ENCODE data around the gene APOC1. TPM values are rescaled to one million over a fixed set of nuclear protein-coding genes. Genes with fewer than 3 reads are reported as not detected.
A peak's percentile ranks its signal among the peaks of the same experiment; 100 is the strongest.
"Not testable (repeated sequence)": the region's sequence is repeated elsewhere in the genome, so short reads cannot be mapped to it uniquely, and the experiment has no call there.

The APOC1 gene
- total and polyA plus RNA-seq, 8 donors, result 1.1 to 213 (median 6.3) TPM

GRCh38 chr19:44883922-44884321, 30.5 kb upstream of the APOC1 start:
- Histone ChIP-seq H3K4me3 (no peak overlapping the region), H3K36me3 (peaks cover 0 to 10% (median 0%) of the 10 kb centered on the region in 3 donors), H3K9me3 (no peaks in the 10 kb centered on the region), H3K27ac (no peak overlapping the region), H3K4me1 (no peaks in the 10 kb centered on the region), H3K27me3 (no peaks in the 10 kb centered on the region)
- intact Hi-C loops (cut with DNase I), result no loop called here
- no peak for TF ChIP-seq CTCF (IDR thresholded peaks at IDR 0.05)
- ATAC-seq, result no peak
- WGBS, 2 donors, result 94% methylated on average over 5 of the region's 5 CpGs
- no peak for FAIRE-seq
- no peak for DNase-seq

GRCh38 chr19:44884566-44884965, 29.8 kb upstream of the APOC1 start:
- TF ChIP-seq CTCF (IDR thresholded peaks at IDR 0.05), result no peak
- Histone ChIP-seq H3K27ac (no peak overlapping the region), H3K36me3 (peaks cover 0 to 10% (median 0%) of the 10 kb centered on the region in 3 donors), H3K27me3 (no peaks in the 10 kb centered on the region), H3K4me3 (no peak overlapping the region), H3K9me3 (no peaks in the 10 kb centered on the region), H3K4me1 (peaks cover under 1 to 1% (median 1%) of the 10 kb centered on the region in 3 donors)
- DNase-seq (peak in 1 of 6 donors; percentile 10), ATAC-seq (no peak), FAIRE-seq (no peak)
- intact Hi-C loops (cut with DNase I), result no loop called here
- WGBS, 2 donors, result 93 to 94% methylated on average over 4 of the region's 4 CpGs

GRCh38 chr19:44886141-44886540, 28.3 kb upstream of the APOC1 start:
- H3K4me1 ChIP-seq, result peaks cover 6 to 7% (median 6%) of the 10 kb centered on the region in 3 donors
- ATAC-seq, result no peak
- intact Hi-C loops (cut with DNase I), result no loop called here
- no peak for FAIRE-seq
- H3K27me3 ChIP-seq, result no peaks in the 10 kb centered on the region
- DNase-seq, result no peak
- H3K36me3 ChIP-seq, result peaks cover 0 to 10% (median 0%) of the 10 kb centered on the region in 3 donors
- no peaks in the 10 kb centered on the region for H3K9me3 ChIP-seq
- H3K27ac ChIP-seq, result no peak overlapping the region
- no peak overlapping the region for H3K4me3 ChIP-seq
- no peak for TF ChIP-seq CTCF (IDR thresholded peaks at IDR 0.05)
- 91% methylated on average over 6 of the region's 6 CpGs for WGBS, 2 donors

GRCh38 chr19:44887648-44888047, 26.8 kb upstream of the APOC1 start:
- Histone ChIP-seq H3K36me3 (peaks cover 0 to 10% (median 0%) of the 10 kb centered on the region in 3 donors), H3K27ac (no peak overlapping the region), H3K9me3 (no peaks in the 10 kb centered on the region), H3K27me3 (no peaks in the 10 kb centered on the region), H3K4me3 (no peak overlapping the region), H3K4me1 (peaks cover 6 to 14% (median 10%) of the 10 kb centered on the region in 3 donors)
- TF ChIP-seq CTCF (IDR thresholded peaks at IDR 0.05), result no peak
- WGBS, 2 donors, result 88 to 89% methylated on average over 4 of the region's 4 CpGs
- FAIRE-seq (no peak), DNase-seq (no peak), ATAC-seq (no peak)
- intact Hi-C loops (cut with DNase I), result no loop called here

GRCh38 chr19:44888335-44888734, 26.1 kb upstream of the APOC1 start:
- H3K9me3 ChIP-seq; H3K27me3 ChIP-seq; H3K36me3 ChIP-seq; intact Hi-C loops (cut with DNase I); DNase-seq; FAIRE-seq; H3K27ac ChIP-seq; ATAC-seq; H3K4me3 ChIP-seq: not testable (repeated sequence)
- 80 to 85% methylated on average over 4 to 5 of the region's 5 CpGs for WGBS, 2 donors
- peaks cover 6 to 14% (median 10%) of the 10 kb centered on the region in 3 donors for H3K4me1 ChIP-seq

All from pancreas (tissue), 10 donors.